Activated CD8-positive, alpha-beta T cell treated with anti-CD3 and anti-CD28 coated beads for 36 hours (primary cell): ENCODE measurements around the gene ANTXR1. TPM values are rescaled to one million over a fixed set of nuclear protein-coding genes. Genes with fewer than 3 reads are reported as not detected.

Experiments
- ATAC-seq: fragments of 200-7000 bp; cut with Tn5 transposase; one replicate; pipeline ENCODE4 v1.10.0; 2021; ENCODE audit warnings: mild to moderate bottlenecking, moderate library complexity
- CTCF ChIA-PET: fragments of 350-600 bp; sonication (Branson Sonifier 250); formaldehyde crosslinking; loops from one replicate; lab custom pipeline; 2021; ENCODE audit warnings: antibody characterized with exemption; lab: Charles Lee
- POLR2A ChIA-PET: fragments of 350-600 bp; sonication (Branson Sonifier 250); formaldehyde crosslinking; loops from one replicate; lab custom pipeline; 2021; ENCODE audit warnings: antibody characterized with exemption; lab: Charles Lee
- DNase-seq: peaks from one replicate; pipeline ENCODE4 v3.0.0-alpha.2; 2020
- H3K27ac Mint-ChIP-seq: one replicate; pipeline ENCODE4 v1.8.0; 2021; ENCODE audit warnings: mild to moderate bottlenecking, mixed read lengths
- H3K27me3 Mint-ChIP-seq: one replicate; pipeline ENCODE4 v1.8.0; 2021; ENCODE audit warnings: mixed read lengths
- H3K36me3 Mint-ChIP-seq: one replicate; pipeline ENCODE4 v1.8.0; 2021; ENCODE audit warnings: low read depth, mixed read lengths
- H3K4me1 Mint-ChIP-seq: one replicate; pipeline ENCODE4 v1.8.0; 2021; ENCODE audit warnings: low read depth, mixed read lengths
- H3K4me3 Mint-ChIP-seq: one replicate; pipeline ENCODE4 v1.8.0; 2021; ENCODE audit warnings: mild to moderate bottlenecking, moderate library complexity, mixed read lengths
- H3K9me3 Mint-ChIP-seq: one replicate; pipeline ENCODE4 v1.8.0; 2021; ENCODE audit warnings: mixed read lengths
- intact Hi-C: fragments of 100-400 bp; cut with micrococcal nuclease; formaldehyde crosslinking; loops from one replicate; pipeline ENCODE4 v1.10.0; 2022
- total RNA-seq, 2 experiments: library from RNA; stranded (reverse); gene quantifications; one replicate each; pipeline ENCODE4 v1.2.3, GENCODE V29; 2021
- TF ChIP-seq, protein P1 (sequence below): fragments of 200-600 bp; IDR thresholded peaks from one replicate; pipeline ENCODE4 v1.8.0; 2022; ENCODE audit warnings: antibody characterized with exemption, mild to moderate bottlenecking

The ANTXR1 gene
- total RNA-seq, 2 experiments from 2014 or later, result 0.05 to 0.09 TPM

DNA sequence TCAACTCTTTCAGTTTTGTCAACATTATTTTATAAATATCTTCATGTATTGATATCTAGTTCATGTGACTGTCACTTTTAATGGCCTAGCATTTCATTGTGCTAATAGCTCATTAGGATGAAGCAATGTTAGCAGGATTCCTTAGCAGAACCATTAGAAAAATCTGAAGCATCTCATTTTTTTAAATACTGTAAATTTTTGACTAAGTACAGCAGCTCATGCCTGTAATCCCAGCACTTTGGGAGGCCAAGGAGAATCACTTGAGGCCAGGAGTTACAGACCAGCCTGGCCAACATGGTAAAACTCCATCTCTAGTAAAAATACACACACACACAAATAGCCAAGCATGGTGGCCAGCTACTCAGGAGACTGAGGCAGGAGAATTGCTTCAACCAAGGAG lies 15.6 kb upstream of the ANTXR1 start:
- DNase-seq (no peak), ATAC-seq (no peak)
- H3K4me3 Mint-ChIP-seq, result no peak overlapping the region
- no peak overlapping the region for H3K27ac Mint-ChIP-seq
- H3K27me3 Mint-ChIP-seq, result peaks cover 22% of the 10 kb centered on the region
- intact Hi-C loops, result no loop called here
- no peaks in the 10 kb centered on the region for H3K36me3 Mint-ChIP-seq
- ChIA-PET POLR2A (no interaction called here), CTCF (interaction anchor here (1.1 to 1.2 kb wide), 2 partner anchors 54 to 72 kb away, joined by 4 to 5 read pairs; no protein-coding TSS in a partner anchor)
- H3K9me3 Mint-ChIP-seq, result no peaks in the 10 kb centered on the region
- TF ChIP-seq, protein P1, sequence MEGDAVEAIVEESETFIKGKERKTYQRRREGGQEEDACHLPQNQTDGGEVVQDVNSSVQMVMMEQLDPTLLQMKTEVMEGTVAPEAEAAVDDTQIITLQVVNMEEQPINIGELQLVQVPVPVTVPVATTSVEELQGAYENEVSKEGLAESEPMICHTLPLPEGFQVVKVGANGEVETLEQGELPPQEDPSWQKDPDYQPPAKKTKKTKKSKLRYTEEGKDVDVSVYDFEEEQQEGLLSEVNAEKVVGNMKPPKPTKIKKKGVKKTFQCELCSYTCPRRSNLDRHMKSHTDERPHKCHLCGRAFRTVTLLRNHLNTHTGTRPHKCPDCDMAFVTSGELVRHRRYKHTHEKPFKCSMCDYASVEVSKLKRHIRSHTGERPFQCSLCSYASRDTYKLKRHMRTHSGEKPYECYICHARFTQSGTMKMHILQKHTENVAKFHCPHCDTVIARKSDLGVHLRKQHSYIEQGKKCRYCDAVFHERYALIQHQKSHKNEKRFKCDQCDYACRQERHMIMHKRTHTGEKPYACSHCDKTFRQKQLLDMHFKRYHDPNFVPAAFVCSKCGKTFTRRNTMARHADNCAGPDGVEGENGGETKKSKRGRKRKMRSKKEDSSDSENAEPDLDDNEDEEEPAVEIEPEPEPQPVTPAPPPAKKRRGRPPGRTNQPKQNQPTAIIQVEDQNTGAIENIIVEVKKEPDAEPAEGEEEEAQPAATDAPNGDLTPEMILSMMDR, result no peak
- no peaks in the 10 kb centered on the region for H3K4me1 Mint-ChIP-seq

DNA sequence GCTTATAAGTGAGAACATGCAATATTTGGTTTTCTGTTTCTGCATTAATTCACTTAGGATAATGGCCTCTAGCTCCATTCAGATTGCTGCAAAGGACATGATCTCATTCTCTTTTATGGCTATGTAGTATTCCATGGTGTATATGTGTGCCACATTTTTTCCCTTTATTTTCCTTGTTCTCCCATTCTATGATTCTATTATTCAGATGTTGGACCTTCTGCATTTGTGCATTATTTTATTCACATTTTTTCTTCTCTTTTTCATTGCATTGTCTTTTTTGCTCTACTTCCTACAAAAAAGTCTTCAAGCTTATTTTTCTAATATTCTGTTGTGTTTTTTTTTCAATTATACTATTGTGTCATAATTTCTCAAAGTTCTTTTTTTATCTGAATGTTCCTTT lies 11.1 kb upstream of the ANTXR1 start:
- Mint-ChIP-seq H3K4me3 (no peak overlapping the region), H3K36me3 (no peaks in the 10 kb centered on the region), H3K4me1 (no peaks in the 10 kb centered on the region), H3K27me3 (peaks cover 27% of the 10 kb centered on the region), H3K27ac (no peak overlapping the region), H3K9me3 (no peaks in the 10 kb centered on the region)
- ChIA-PET POLR2A (no interaction called here), CTCF (interaction anchor here (2.9 kb wide), 1 partner anchor 59 kb away, joined by 13 read pairs; no protein-coding TSS in a partner anchor)
- ATAC-seq (no peak), DNase-seq (no peak)
- intact Hi-C loops, result no loop called here
- TF ChIP-seq, protein P1, result no peak

GRCh38 chr2:69003731-69004130 lies 9.2 kb upstream of the ANTXR1 start:
- Mint-ChIP-seq H3K9me3 (no peaks in the 10 kb centered on the region), H3K27ac (no peak overlapping the region), H3K4me1 (no peaks in the 10 kb centered on the region), H3K27me3 (peaks cover 34% of the 10 kb centered on the region), H3K36me3 (no peaks in the 10 kb centered on the region), H3K4me3 (no peak overlapping the region)
- intact Hi-C loops, result no loop called here
- DNase-seq (no peak), ATAC-seq (no peak)
- TF ChIP-seq, protein P1, result no peak
- CTCF ChIA-PET, result interaction anchor here (0.7 kb wide), 1 partner anchor 252 kb away, joined by 3 read pairs; no protein-coding TSS in a partner anchor
- POLR2A ChIA-PET, result no interaction called here

- Mint-ChIP-seq H3K27me3 (peaks cover 29% of the 10 kb centered on the region), H3K36me3 (no peaks in the 10 kb centered on the region), H3K27ac (no peak overlapping the region), H3K4me3 (no peak overlapping the region), H3K9me3 (no peaks in the 10 kb centered on the region), H3K4me1 (no peaks in the 10 kb centered on the region)
- DNase-seq (no peak), ATAC-seq (no peak)
- ChIA-PET POLR2A (no interaction called here), CTCF (no interaction called here)
- TF ChIP-seq, protein P1, result no peak
- intact Hi-C loops, result no loop called here
Measured at GRCh38 chr2:69007169-69007568, 5.8 kb upstream of the ANTXR1 start.

DNA sequence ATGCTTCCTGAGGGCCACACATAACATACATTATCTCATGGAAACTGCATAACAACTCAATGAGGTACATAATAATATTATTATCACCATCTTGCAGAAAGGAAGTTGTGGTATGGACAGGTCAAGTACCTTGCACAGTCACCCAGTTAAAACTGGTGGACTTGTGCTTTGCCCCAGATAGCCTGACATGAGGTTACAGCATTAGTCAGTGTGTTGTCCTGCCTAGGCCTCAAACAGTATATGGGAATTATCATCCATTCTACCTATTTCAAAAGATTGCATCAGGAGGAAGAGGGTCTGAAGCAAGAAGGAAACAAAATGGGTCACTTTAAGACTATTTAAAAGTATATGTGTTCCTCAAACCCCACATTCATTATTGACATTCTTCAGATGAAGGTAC lies 5.4 kb upstream of the ANTXR1 start:
- peaks cover 32% of the 10 kb centered on the region for H3K27me3 Mint-ChIP-seq
- intact Hi-C loops, result no loop called here
- H3K9me3 Mint-ChIP-seq, result no peaks in the 10 kb centered on the region
- no peaks in the 10 kb centered on the region for H3K36me3 Mint-ChIP-seq
- peaks cover 3% of the 10 kb centered on the region for H3K4me1 Mint-ChIP-seq
- CTCF ChIA-PET, result no interaction called here
- TF ChIP-seq, protein P1, result no peak
- DNase-seq, result no peak
- no peak overlapping the region for H3K27ac Mint-ChIP-seq
- no peak for ATAC-seq
- POLR2A ChIA-PET, result no interaction called here
- no peak overlapping the region for H3K4me3 Mint-ChIP-seq
